Forelimb muscle (tissue), 1 donor: ENCODE measurements around the gene MPHOSPH9. TPM values are rescaled to one million over a fixed set of nuclear protein-coding genes. Genes with fewer than 3 reads are reported as not detected.

Experiments used
- DNase-seq: peaks from one replicate; pipeline ENCODE4 v3.0.0-alpha.2; 2013; ENCODE audit warnings: low read depth
- polyA plus RNA-seq: library from polyadenylated mRNA; unstranded; fragments of 120-200 nt; gene quantifications from one replicate; pipeline ENCODE4 v1.2.1, GENCODE V29; 2013; ENCODE audit not compliant: insufficient read length

The MPHOSPH9 gene
- polyA plus RNA-seq, 1 donor, result 17.6 TPM

- no peak for DNase-seq
Measured at GRCh38 chr12:123129621-123130020, 103.3 kb downstream of the MPHOSPH9 start.

GRCh38 chr12:123127182-123127495 lies 105.8 kb downstream of the MPHOSPH9 start:
- no peak for DNase-seq

- DNase-seq, result no peak
Measured at GRCh38 chr12:123126294-123127181, 106.4 kb downstream of the MPHOSPH9 start.

GRCh38 chr12:123122626-123123025 lies 110.3 kb downstream of the MPHOSPH9 start:
- no peak for DNase-seq

GRCh38 chr12:123121670-123122069 lies 111.3 kb downstream of the MPHOSPH9 start:
- DNase-seq, result no peak

GRCh38 chr12:123120452-123121166 lies 112.3 kb downstream of the MPHOSPH9 start:
- DNase-seq, result no peak

- DNase-seq, result no peak
Measured at GRCh38 chr12:123119808-123120207, 113.1 kb downstream of the MPHOSPH9 start.

GRCh38 chr12:123118497-123118896 lies 114.4 kb downstream of the MPHOSPH9 start:
- no peak for DNase-seq

- DNase-seq, result no peak
Measured at GRCh38 chr12:123115409-123116121, 117.4 kb downstream of the MPHOSPH9 start.

- no peak for DNase-seq
Measured at GRCh38 chr12:123114304-123115083, 118.4 kb downstream of the MPHOSPH9 start.

GRCh38 chr12:123113026-123113425 lies 119.9 kb downstream of the MPHOSPH9 start:
- DNase-seq, result no peak

GRCh38 chr12:123111498-123112165 lies 121.3 kb downstream of the MPHOSPH9 start:
- no peak for DNase-seq

- no peak for DNase-seq
Measured at GRCh38 chr12:123109319-123109772, 123.6 kb downstream of the MPHOSPH9 start.

GRCh38 chr12:123108682-123109066 lies 124.3 kb downstream of the MPHOSPH9 start:
- DNase-seq, result no peak

GRCh38 chr12:123107926-123108681 lies 124.8 kb downstream of the MPHOSPH9 start:
- no peak for DNase-seq

GRCh38 chr12:123106640-123107359 lies 126.1 kb downstream of the MPHOSPH9 start:
- DNase-seq, result no peak

GRCh38 chr12:123105211-123105826 lies 127.6 kb downstream of the MPHOSPH9 start:
- no peak for DNase-seq

- DNase-seq, result no peak
Measured at GRCh38 chr12:123104809-123105208, 128.1 kb downstream of the MPHOSPH9 start.
